ENCODE measurements around the gene KLHL26. TPM values are rescaled to one million over a fixed set of nuclear protein-coding genes. Genes with fewer than 3 reads are reported as not detected.

The KLHL26 gene
- total and polyA plus RNA-seq, 2 donors from 2014 or later, result 5.6 to 16.1 TPM

DNA sequence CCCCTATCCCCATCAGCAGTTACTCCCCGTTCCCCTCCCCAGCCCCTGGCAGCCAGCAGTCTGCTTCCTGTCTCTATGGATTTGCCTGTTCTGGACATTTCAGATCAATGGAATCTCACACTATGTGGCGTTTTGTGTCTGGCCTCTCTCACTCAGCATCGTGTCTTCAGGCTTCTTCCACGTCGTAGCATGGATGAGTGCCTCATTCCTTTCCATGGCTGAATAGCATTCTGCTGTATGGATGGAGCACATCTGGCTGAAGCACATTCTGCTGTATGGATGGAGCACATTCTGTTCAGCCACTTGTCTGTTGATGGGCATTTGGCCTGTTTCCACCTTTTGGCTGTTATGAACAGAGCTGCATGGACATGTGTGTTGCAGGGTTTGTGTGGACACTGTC lies 76.2 kb downstream of the KLHL26 start:
- no peak for FAIRE-seq
- no peak for DNase-seq
- Histone ChIP-seq H3K4me3 (ENCODE audit: low read length in 3 of 3) (no peak overlapping the region), H3K9me3 (ENCODE audit: control insufficient read depth in 2 of 3, insufficient read depth in 1 of 3, low read length in 3 of 3) (no peaks in the 10 kb centered on the region), H3K4me1 (ENCODE audit: control insufficient read depth in 2 of 3, insufficient read depth in 2 of 3, low read depth in 1 of 3, low read length in 3 of 3) (peaks cover 0 to 13% (median 5%) of the 10 kb centered on the region in 3 donors), H3K27me3 (ENCODE audit: control insufficient read depth, insufficient read depth, low read length) (no peaks in the 10 kb centered on the region), H3K36me3 (ENCODE audit: control insufficient read depth in 2 of 3, insufficient read depth in 3 of 3, low read length in 3 of 3) (no peaks in the 10 kb centered on the region), H3K9ac (ENCODE audit: low read length in 3 of 3) (no peak overlapping the region), H3K27ac (ENCODE audit: low read depth in 2 of 2, low read length in 2 of 2) (no peak overlapping the region)
- intact Hi-C loops (cut with DNase I), result no loop called here
- TF ChIP-seq, protein P1, sequence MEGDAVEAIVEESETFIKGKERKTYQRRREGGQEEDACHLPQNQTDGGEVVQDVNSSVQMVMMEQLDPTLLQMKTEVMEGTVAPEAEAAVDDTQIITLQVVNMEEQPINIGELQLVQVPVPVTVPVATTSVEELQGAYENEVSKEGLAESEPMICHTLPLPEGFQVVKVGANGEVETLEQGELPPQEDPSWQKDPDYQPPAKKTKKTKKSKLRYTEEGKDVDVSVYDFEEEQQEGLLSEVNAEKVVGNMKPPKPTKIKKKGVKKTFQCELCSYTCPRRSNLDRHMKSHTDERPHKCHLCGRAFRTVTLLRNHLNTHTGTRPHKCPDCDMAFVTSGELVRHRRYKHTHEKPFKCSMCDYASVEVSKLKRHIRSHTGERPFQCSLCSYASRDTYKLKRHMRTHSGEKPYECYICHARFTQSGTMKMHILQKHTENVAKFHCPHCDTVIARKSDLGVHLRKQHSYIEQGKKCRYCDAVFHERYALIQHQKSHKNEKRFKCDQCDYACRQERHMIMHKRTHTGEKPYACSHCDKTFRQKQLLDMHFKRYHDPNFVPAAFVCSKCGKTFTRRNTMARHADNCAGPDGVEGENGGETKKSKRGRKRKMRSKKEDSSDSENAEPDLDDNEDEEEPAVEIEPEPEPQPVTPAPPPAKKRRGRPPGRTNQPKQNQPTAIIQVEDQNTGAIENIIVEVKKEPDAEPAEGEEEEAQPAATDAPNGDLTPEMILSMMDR (IDR thresholded peaks at IDR 0.05; ENCODE audit: borderline replicate concordance, extremely low read depth, insufficient read depth), result no peak

DNA sequence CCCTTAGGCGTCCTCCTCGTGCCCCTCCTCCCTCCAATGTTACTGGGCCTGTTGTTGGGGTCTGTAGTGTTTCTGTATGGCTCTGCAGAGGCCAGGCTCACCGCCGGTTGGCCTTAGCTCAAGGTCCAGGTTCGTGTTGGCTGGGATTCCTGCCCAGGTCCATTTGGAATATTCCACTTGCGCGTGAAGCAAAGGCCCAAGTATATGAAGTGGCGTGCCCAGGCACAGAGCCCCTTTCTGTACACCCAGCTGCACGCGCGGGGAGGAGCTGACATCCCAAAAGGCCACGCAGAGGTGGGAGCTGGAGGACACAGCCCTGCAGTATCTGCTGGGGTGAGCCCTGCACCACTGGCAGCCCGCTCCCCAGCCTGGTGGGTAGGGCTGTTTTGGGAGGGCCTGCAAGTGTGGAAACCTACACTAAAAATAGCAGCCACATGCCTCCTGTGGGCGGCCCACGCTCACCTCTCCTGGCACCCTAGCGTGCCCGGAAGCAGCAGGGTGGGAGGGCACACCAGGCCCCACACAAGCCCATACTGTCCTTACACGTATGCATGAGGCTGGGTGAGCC lies 76.8 kb downstream of the KLHL26 start:
- no peak overlapping the region for H3K9ac ChIP-seq (ENCODE audit: low read length in 3 of 3)
- TF ChIP-seq, protein P1 (IDR thresholded peaks at IDR 0.05; ENCODE audit: borderline replicate concordance, extremely low read depth, insufficient read depth), result no peak
- intact Hi-C loops (cut with DNase I), result no loop called here
- FAIRE-seq (no peak), DNase-seq (no peak)
- H3K36me3 ChIP-seq (ENCODE audit: control insufficient read depth in 2 of 3, insufficient read depth in 3 of 3, low read length in 3 of 3), result no peaks in the 10 kb centered on the region
- H3K4me1 ChIP-seq (ENCODE audit: control insufficient read depth in 2 of 3, insufficient read depth in 2 of 3, low read depth in 1 of 3, low read length in 3 of 3), result peaks cover 0 to 13% (median 5%) of the 10 kb centered on the region in 3 donors
- no peak overlapping the region for H3K4me3 ChIP-seq (ENCODE audit: low read length in 3 of 3)
- H3K27me3 ChIP-seq (ENCODE audit: control insufficient read depth, insufficient read depth, low read length), result no peaks in the 10 kb centered on the region
- no peaks in the 10 kb centered on the region for H3K9me3 ChIP-seq (ENCODE audit: control insufficient read depth in 2 of 3, insufficient read depth in 1 of 3, low read length in 3 of 3)
- H3K27ac ChIP-seq (ENCODE audit: low read depth in 2 of 2, low read length in 2 of 2), result no peak overlapping the region

DNA sequence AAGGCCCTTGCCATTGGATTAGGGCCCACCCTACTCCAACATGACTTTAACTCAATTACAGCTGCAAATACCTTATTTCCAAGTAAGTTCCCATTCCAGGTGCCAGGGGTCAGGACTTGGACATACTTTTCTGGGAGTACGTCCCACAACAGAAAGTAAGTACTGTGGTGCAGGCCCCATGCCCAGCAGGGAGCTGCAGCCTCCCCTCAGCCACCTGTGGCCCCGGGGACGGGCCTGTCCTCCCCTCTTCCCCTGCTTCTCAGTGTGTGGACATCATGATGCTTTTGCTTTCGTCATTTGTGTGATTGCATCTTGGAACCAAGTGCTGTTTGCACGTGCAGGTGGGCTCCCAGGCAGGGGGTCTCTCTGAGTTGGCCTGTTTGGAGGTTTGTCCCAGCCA lies 78.6 kb downstream of the KLHL26 start:
- no peaks in the 10 kb centered on the region for H3K36me3 ChIP-seq (ENCODE audit: control insufficient read depth in 2 of 3, insufficient read depth in 3 of 3, low read length in 3 of 3)
- no peak overlapping the region for H3K27ac ChIP-seq (ENCODE audit: low read depth in 2 of 2, low read length in 2 of 2)
- H3K4me3 ChIP-seq (ENCODE audit: low read length in 3 of 3), result no peak overlapping the region
- peaks cover 0 to 5% (median 3%) of the 10 kb centered on the region in 3 donors for H3K4me1 ChIP-seq (ENCODE audit: control insufficient read depth in 2 of 3, insufficient read depth in 2 of 3, low read depth in 1 of 3, low read length in 3 of 3)
- TF ChIP-seq, protein P1 (IDR thresholded peaks at IDR 0.05; ENCODE audit: borderline replicate concordance, extremely low read depth, insufficient read depth), result no peak
- intact Hi-C loops (cut with DNase I), result no loop called here
- H3K9me3 ChIP-seq (ENCODE audit: control insufficient read depth in 2 of 3, insufficient read depth in 1 of 3, low read length in 3 of 3), result no peaks in the 10 kb centered on the region
- no peak for DNase-seq
- no peak for FAIRE-seq
- H3K27me3 ChIP-seq (ENCODE audit: control insufficient read depth, insufficient read depth, low read length), result no peaks in the 10 kb centered on the region
- H3K9ac ChIP-seq (ENCODE audit: low read length in 3 of 3), result no peak overlapping the region

DNA sequence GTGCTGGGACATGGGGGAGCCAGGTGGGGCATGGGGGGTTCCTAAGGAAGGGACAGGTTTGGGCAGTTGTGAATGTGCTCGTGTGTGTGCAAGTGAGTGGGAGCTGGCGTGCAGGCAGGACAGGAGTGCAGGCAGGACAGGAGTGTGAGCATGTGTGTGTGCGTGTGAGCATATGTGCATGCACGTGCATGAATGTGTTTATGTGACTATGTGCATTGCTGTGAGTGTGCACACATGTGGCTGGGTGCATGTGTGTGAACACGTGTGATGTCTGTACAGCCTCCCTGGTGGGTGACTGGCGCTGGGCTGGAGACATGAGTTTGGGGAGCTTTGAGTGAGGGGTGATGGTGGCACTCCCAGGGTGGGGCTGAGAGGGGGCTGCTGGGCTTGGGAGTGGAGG lies 80.0 kb downstream of the KLHL26 start:
- Histone ChIP-seq H3K9ac (ENCODE audit: low read length in 3 of 3) (no peak overlapping the region), H3K4me1 (ENCODE audit: control insufficient read depth in 2 of 3, insufficient read depth in 2 of 3, low read depth in 1 of 3, low read length in 3 of 3) (no peaks in the 10 kb centered on the region), H3K36me3 (ENCODE audit: control insufficient read depth in 2 of 3, insufficient read depth in 3 of 3, low read length in 3 of 3) (no peaks in the 10 kb centered on the region), H3K27ac (ENCODE audit: low read depth in 2 of 2, low read length in 2 of 2) (no peak overlapping the region), H3K4me3 (ENCODE audit: low read length in 3 of 3) (no peak overlapping the region), H3K9me3 (ENCODE audit: control insufficient read depth in 2 of 3, insufficient read depth in 1 of 3, low read length in 3 of 3) (no peaks in the 10 kb centered on the region), H3K27me3 (ENCODE audit: control insufficient read depth, insufficient read depth, low read length) (no peaks in the 10 kb centered on the region)
- intact Hi-C loops (cut with DNase I), result no loop called here
- FAIRE-seq (no peak), DNase-seq (no peak)
- TF ChIP-seq, protein P1 (IDR thresholded peaks at IDR 0.05; ENCODE audit: borderline replicate concordance, extremely low read depth, insufficient read depth), result no peak
